ENCODE data around the gene PPM1H. TPM values are rescaled to one million over a fixed set of nuclear protein-coding genes. Genes with fewer than 3 reads are reported as not detected.
"Not testable (repeated sequence)": the region's sequence is repeated elsewhere in the genome, so short reads cannot be mapped to it uniquely, and the experiment has no call there.

Gene PPM1H
- total RNA-seq, 2 experiments from 2014 or later: not detected

- H3K4me1 Mint-ChIP-seq (ENCODE audit: low read depth): no peaks in the 10 kb centered on the region
- CTCF ChIA-PET: no interaction called here
Observed at GRCh38 chr12:62676521-62677307, 258.2 kb downstream of the PPM1H start.

DNA sequence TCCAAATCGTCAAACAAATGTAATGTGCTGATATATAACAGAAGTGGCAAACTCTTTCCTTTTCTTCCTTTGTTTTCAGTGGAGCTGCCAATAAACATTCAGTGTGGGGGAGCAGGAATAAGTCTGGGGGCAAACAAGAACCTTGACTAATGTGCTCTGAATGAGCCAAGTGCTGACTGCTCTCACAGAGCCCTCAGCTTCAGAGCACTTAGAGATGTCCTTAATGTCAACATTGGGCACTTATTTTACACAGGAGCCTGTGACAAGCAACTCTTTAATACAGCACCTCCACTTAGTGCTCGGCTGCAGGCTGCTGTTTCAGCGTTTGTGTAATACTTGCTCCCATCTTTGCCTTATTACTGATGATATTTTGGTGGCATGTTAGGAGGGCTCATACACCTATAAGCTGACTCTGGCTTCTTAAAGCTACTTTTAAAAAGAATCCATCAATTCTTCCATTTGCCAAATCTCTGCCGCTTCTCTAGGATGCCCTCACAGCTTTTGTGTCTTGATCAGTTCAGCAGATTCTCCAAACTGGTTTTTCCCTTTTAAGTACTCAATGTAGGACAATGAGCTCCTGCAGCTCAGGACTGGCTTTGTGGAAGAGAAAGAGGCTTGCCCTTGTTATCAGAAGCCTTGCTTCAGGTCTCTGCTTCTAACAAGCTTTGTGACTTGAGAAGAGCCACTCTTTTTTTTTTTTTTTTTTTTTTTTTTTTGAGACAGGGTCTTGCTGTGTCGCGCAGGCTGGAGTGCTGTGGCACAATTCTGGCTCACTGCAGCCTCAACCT is 261.7 kb downstream of the PPM1H start:
- Mint-ChIP-seq H3K4me1 (ENCODE audit: low read depth) (no peaks in the 10 kb centered on the region), H3K9me3 (peaks cover 5% of the 10 kb centered on the region), H3K4me3 (no peak overlapping the region), H3K27me3 (ENCODE audit: low read depth) (peaks cover 5% of the 10 kb centered on the region), H3K36me3 (ENCODE audit: low read depth) (no peaks in the 10 kb centered on the region), H3K27ac (no peak overlapping the region)
- intact Hi-C loops (cut with micrococcal nuclease): no loop called here
- DNase-seq: no peak
- CTCF ChIA-PET: interaction anchor here (0.6 to 0.7 kb wide), 2 partner anchors 173 to 223 kb away, joined by 3 to 4 read pairs; no protein-coding TSS in a partner anchor

More at GRCh38 chr12:62676521-62677307, 258.2 kb downstream of the PPM1H start:
- intact Hi-C loops (cut with micrococcal nuclease): no loop called here
- Mint-ChIP-seq H3K27ac (no peak overlapping the region), H3K4me3 (no peak overlapping the region), H3K27me3 (ENCODE audit: low read depth) (peaks cover 3% of the 10 kb centered on the region), H3K36me3 (ENCODE audit: low read depth) (no peaks in the 10 kb centered on the region), H3K9me3 (peaks cover 5% of the 10 kb centered on the region)
- DNase-seq: no peak

DNA sequence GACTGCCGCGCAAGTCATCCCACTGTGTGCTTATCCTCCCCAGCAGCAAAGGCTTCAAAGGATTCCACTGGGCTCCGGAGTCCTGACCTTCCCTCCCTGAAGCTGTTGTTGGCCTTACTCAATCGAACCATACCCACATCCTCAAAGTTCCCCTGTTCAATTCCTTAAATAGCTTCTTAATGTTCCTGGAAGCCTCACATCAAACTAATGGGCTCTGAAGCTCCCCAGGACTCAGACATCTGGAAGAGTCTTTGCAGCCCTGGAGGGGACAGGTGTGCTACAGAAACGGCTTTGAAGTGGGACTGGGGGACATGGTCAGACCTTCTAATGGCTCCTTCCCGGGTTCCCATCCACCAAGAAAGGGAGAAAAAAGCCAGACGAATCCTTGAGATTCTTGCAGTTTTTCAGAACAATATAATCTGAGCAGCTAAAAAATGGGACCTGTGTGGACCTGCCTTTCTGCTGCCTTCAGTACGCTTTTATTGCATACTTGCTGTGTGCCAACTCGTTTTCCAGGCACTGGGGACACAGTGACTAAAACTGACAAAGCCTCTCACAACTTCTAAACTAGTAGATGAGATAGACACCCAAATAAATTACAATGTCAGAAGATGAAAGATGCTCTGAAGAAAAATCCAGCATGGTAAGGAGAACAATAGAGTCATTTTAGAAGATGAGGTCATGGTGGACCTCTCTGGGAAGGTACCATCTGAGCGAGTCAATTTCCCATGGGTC is 263.8 kb downstream of the PPM1H start:
- intact Hi-C loops (cut with micrococcal nuclease): no loop called here
- no peak for DNase-seq
- Mint-ChIP-seq H3K27ac (no peak overlapping the region), H3K36me3 (ENCODE audit: low read depth) (no peaks in the 10 kb centered on the region), H3K27me3 (ENCODE audit: low read depth) (peaks cover 5% of the 10 kb centered on the region), H3K4me1 (ENCODE audit: low read depth) (no peaks in the 10 kb centered on the region), H3K9me3 (no peaks in the 10 kb centered on the region), H3K4me3 (no peak overlapping the region)
- CTCF ChIA-PET: no interaction called here

- no peaks in the 10 kb centered on the region for H3K36me3 Mint-ChIP-seq (ENCODE audit: low read depth)
- no peak overlapping the region for H3K27ac Mint-ChIP-seq
- DNase-seq: no peak
- CTCF ChIA-PET: interaction anchor here (1.0 kb wide), 1 partner anchor 17 kb away, joined by 3 read pairs; no protein-coding TSS in a partner anchor
- intact Hi-C loops (cut with micrococcal nuclease): no loop called here
- no peaks in the 10 kb centered on the region for H3K4me1 Mint-ChIP-seq (ENCODE audit: low read depth)
- H3K9me3 Mint-ChIP-seq: no peaks in the 10 kb centered on the region
- peaks cover 5% of the 10 kb centered on the region for H3K27me3 Mint-ChIP-seq (ENCODE audit: low read depth)
- no peak overlapping the region for H3K4me3 Mint-ChIP-seq
Observed at GRCh38 chr12:62668782-62669181, 266.2 kb downstream of the PPM1H start.

GRCh38 chr12:62664951-62665350 is 270.0 kb downstream of the PPM1H start:
- H3K9me3 Mint-ChIP-seq; H3K27me3 Mint-ChIP-seq (ENCODE audit: low read depth); H3K4me3 Mint-ChIP-seq; CTCF ChIA-PET; DNase-seq; H3K36me3 Mint-ChIP-seq (ENCODE audit: low read depth); H3K27ac Mint-ChIP-seq; intact Hi-C loops (cut with micrococcal nuclease); H3K4me1 Mint-ChIP-seq (ENCODE audit: low read depth): not testable (repeated sequence)

GRCh38 chr12:62660756-62661155 is 274.2 kb downstream of the PPM1H start:
- H3K9me3 Mint-ChIP-seq: no peaks in the 10 kb centered on the region
- no peaks in the 10 kb centered on the region for H3K36me3 Mint-ChIP-seq (ENCODE audit: low read depth)
- no peak for DNase-seq
- peaks cover 4% of the 10 kb centered on the region for H3K27me3 Mint-ChIP-seq (ENCODE audit: low read depth)
- no peak overlapping the region for H3K4me3 Mint-ChIP-seq
- H3K27ac Mint-ChIP-seq: no peak overlapping the region
- intact Hi-C loops (cut with micrococcal nuclease): no loop called here
- CTCF ChIA-PET: no interaction called here
- no peaks in the 10 kb centered on the region for H3K4me1 Mint-ChIP-seq (ENCODE audit: low read depth)

DNA sequence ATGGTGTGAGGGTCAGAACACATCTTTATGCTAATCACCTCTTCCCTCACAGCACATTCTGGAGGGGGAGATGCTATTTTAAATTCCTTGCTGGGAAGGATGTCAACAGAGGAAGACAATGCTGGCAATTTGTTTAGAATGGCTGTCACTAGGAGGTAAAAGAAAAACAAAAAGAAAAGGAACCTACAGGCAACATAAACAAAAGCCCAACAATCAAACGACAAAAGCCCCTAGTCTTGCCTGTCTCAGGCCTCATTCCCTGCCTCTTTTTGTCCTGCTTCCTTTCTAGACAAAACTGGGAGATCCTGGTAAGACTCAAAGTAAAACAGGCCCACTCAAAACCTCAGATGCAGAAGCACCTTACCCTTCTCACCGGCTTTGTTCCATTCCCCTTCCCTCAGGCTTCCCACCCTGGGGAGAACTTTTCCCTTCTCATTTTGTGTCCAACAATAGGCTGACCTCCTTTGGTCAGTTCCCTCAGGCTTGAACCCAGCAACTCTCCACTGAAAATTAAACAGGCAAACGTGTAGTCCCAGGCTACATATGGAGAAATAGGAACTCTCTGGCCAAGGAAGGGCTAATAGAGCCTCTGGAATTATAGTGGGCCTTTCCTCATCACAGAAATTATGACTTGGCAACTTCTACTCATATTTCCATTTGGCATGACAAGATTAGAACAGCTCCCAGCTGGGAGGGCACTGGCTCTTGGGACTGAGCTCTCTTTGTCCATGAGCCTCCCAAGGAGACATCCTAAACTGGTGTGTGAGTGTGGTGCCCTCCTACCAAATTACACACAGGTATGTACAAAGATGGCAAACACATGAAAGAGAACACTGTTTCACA is 275.3 kb downstream of the PPM1H start:
- peaks cover 4% of the 10 kb centered on the region for H3K27me3 Mint-ChIP-seq (ENCODE audit: low read depth)
- peaks cover under 1% of the 10 kb centered on the region for H3K4me1 Mint-ChIP-seq (ENCODE audit: low read depth)
- no peak overlapping the region for H3K4me3 Mint-ChIP-seq
- no peak for DNase-seq
- no peaks in the 10 kb centered on the region for H3K9me3 Mint-ChIP-seq
- H3K36me3 Mint-ChIP-seq (ENCODE audit: low read depth): no peaks in the 10 kb centered on the region
- intact Hi-C loops (cut with micrococcal nuclease): no loop called here
- H3K27ac Mint-ChIP-seq: no peak overlapping the region
- CTCF ChIA-PET: no interaction called here

DNA sequence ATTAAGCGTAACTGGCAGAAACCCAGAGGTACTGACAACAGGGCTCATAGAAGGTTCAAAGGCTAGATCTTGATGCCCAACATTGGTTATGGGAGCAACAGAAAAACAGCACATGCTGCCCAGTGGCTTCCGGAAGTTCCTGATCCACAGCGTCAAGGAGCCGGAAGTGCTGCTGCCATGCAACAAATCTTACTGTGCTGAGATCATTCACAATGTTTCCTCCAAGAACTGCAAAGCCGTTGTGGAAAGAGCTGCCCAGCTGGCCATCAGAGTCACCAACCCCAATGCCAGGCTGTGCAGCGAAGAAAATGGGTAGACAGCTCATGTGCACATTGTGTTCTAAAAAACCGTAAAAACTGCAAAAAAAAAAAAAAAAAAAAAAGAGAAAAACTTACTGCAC is 276.0 kb downstream of the PPM1H start:
- Mint-ChIP-seq H3K27me3 (ENCODE audit: low read depth) (peaks cover 8% of the 10 kb centered on the region), H3K27ac (no peak overlapping the region), H3K4me3 (no peak overlapping the region), H3K9me3 (no peaks in the 10 kb centered on the region), H3K36me3 (ENCODE audit: low read depth) (no peaks in the 10 kb centered on the region), H3K4me1 (ENCODE audit: low read depth) (peaks cover 3% of the 10 kb centered on the region)
- CTCF ChIA-PET: no interaction called here
- intact Hi-C loops (cut with micrococcal nuclease): no loop called here
- no peak for DNase-seq

DNA sequence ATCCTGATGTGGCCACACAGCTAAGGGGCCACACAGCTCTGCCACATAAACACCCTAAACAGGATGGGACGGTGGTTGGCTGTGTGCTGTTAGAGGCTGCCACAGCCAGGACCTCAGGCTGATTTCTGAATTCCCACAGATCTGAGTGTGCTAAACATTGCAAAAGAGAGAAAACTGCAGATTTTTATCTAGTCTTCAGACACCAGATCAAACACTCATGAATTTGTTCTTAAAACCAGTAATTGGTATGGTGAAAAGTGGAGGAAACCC is 277.7 kb downstream of the PPM1H start:
- no peaks in the 10 kb centered on the region for H3K9me3 Mint-ChIP-seq
- intact Hi-C loops (cut with micrococcal nuclease): no loop called here
- H3K27me3 Mint-ChIP-seq (ENCODE audit: low read depth): peaks cover 8% of the 10 kb centered on the region
- H3K36me3 Mint-ChIP-seq (ENCODE audit: low read depth): no peaks in the 10 kb centered on the region
- H3K4me1 Mint-ChIP-seq (ENCODE audit: low read depth): peaks cover 3% of the 10 kb centered on the region
- CTCF ChIA-PET: no interaction called here
- no peak overlapping the region for H3K4me3 Mint-ChIP-seq
- DNase-seq: no peak
- no peak overlapping the region for H3K27ac Mint-ChIP-seq

GRCh38 chr12:62656591-62657362 is 278.2 kb downstream of the PPM1H start:
- no peak overlapping the region for H3K4me3 Mint-ChIP-seq
- H3K27ac Mint-ChIP-seq: no peak overlapping the region
- peaks cover 8% of the 10 kb centered on the region for H3K27me3 Mint-ChIP-seq (ENCODE audit: low read depth)
- intact Hi-C loops (cut with micrococcal nuclease): no loop called here
- H3K9me3 Mint-ChIP-seq: no peaks in the 10 kb centered on the region
- no peak for DNase-seq
- H3K4me1 Mint-ChIP-seq (ENCODE audit: low read depth): peaks cover 3% of the 10 kb centered on the region
- CTCF ChIA-PET: no interaction called here
- H3K36me3 Mint-ChIP-seq (ENCODE audit: low read depth): no peaks in the 10 kb centered on the region

DNA sequence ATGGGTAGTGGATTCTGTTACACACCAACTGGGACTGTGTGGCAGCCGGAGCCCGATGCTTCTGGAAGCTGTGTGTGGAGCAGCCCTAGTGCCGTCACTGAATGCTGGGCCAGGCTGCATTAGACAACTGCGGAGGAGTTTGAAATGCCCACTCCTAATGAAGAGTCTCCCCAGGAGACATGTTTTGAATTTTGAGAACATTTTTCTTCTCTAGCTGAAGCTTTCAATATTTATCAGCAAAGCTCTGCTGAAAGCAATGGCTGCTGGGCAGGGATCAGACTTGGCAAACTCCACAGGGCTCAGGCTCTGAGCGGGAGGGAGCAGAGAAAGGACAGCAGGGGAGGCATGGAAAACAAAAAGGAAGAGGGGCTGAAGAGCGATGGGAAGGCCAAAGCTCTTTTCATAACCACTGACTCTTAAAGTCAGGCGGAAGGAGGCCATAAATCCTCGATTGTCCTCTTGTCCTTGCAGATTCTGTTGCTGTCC is 279.2 kb downstream of the PPM1H start:
- no peak overlapping the region for H3K4me3 Mint-ChIP-seq
- no peaks in the 10 kb centered on the region for H3K36me3 Mint-ChIP-seq (ENCODE audit: low read depth)
- H3K27me3 Mint-ChIP-seq (ENCODE audit: low read depth): peaks cover 8% of the 10 kb centered on the region
- no peak overlapping the region for H3K27ac Mint-ChIP-seq
- CTCF ChIA-PET: no interaction called here
- H3K4me1 Mint-ChIP-seq (ENCODE audit: low read depth): peaks cover 3% of the 10 kb centered on the region
- DNase-seq: no peak
- H3K9me3 Mint-ChIP-seq: no peaks in the 10 kb centered on the region
- intact Hi-C loops (cut with micrococcal nuclease): no loop called here
